ENCODE data around the gene COLEC12. TPM values are rescaled to one million over a fixed set of nuclear protein-coding genes. Genes with fewer than 3 reads are reported as not detected.

Gene COLEC12
- total and polyA plus RNA-seq, 8 donors, result 32.9 to 124 (median 103) TPM

- ATAC-seq (no peak), DNase-seq (no peak)
- no peaks in the 10 kb centered on the region for H3K4me1 ChIP-seq
- H3K4me3 ChIP-seq, result no peak overlapping the region
- H3K36me3 ChIP-seq, result no peaks in the 10 kb centered on the region
- H3K27me3 ChIP-seq, result no peaks in the 10 kb centered on the region
- H3K27ac ChIP-seq, result no peak overlapping the region
- TF ChIP-seq CTCF (IDR thresholded peaks at IDR 0.05), result no peak
- no peaks in the 10 kb centered on the region for H3K9me3 ChIP-seq
- intact Hi-C loops (cut with DNase I), result no loop called here
Measured at GRCh38 chr18:525036-525797, 24.7 kb upstream of the COLEC12 start.

DNA sequence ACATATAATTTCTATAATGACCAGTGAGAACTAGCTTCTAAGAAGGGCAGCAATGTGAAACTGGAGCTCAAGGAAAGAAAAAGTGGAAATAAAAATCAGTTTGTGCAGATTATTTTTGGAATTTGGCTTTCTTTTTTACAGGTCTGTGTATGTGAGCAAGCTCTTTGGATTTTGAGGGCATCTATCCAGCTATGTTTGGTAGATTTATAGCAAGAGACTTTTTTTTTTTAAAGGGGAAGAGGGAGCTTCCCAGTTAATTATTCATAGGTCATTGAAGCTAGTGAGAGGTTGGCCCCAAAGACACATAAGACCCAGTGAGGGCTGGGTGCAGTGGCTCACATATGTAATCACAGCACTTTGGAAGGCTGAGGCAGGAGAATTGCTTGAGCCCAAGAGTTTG lies 24.0 kb upstream of the COLEC12 start:
- TF ChIP-seq CTCF (IDR thresholded peaks at IDR 0.05), result no peak
- no peaks in the 10 kb centered on the region for H3K9me3 ChIP-seq
- H3K4me1 ChIP-seq, result peaks cover 0 to 2% of the 10 kb centered on the region in 2 donors
- H3K36me3 ChIP-seq, result no peaks in the 10 kb centered on the region
- ATAC-seq (peak; percentile 55), DNase-seq (no peak)
- no peak overlapping the region for H3K4me3 ChIP-seq
- no peak overlapping the region for H3K27ac ChIP-seq
- intact Hi-C loops (cut with DNase I), result no loop called here
- no peaks in the 10 kb centered on the region for H3K27me3 ChIP-seq

- Histone ChIP-seq H3K4me3 (no peak overlapping the region), H3K9me3 (no peaks in the 10 kb centered on the region), H3K4me1 (peaks cover 0 to 12% of the 10 kb centered on the region in 2 donors), H3K27me3 (no peaks in the 10 kb centered on the region), H3K36me3 (no peaks in the 10 kb centered on the region), H3K27ac (no peak overlapping the region)
- DNase-seq, result no peak
- no peak for ATAC-seq
- TF ChIP-seq CTCF (IDR thresholded peaks at IDR 0.05), result no peak
- intact Hi-C loops (cut with DNase I), result no loop called here
Measured at GRCh38 chr18:523561-523960, 23.1 kb upstream of the COLEC12 start.

DNA sequence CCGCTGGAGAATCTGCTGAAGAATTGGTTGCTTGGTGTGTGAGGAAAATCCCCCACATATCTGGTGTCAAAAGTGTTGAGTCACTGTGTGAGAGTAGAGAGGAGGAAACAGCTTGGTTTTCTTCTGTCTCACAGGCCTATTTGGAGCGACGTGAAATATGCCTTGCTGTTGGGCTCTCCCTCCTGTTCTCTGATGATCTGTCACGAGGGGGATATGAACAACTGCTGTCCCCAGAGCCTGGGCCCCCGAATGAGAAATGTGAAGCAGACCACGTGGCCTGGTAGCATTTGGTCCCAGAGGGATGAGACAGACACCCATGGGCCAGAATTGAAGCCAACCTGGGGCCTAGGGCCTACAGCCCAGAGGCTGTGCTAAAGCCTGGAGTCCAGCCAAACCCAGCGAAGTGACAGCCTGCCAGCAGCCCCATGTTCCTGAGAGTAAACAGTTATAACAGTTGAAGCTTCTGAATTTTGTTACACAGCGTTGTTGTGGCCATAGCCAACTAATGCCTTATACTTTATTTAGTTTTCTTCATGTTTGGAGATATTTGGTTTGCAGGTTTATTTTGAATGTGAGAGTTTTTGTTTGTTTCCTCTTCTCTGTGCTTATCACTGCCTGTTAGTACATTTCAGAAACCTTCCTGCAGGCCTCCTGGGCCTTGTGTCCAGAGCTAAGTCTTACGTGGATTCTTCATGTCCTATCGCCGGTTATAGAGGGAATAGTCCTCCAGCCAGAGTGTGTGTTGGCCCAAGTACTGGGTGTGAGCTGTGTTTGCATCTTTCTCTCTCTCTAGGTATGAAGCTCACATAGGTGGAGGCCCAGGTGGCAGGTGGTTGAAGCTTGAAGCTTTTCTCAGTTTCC lies 18.7 kb upstream of the COLEC12 start:
- H3K4me1 ChIP-seq, result peaks cover 0 to 14% of the 10 kb centered on the region in 2 donors
- no peak overlapping the region for H3K4me3 ChIP-seq
- no peaks in the 10 kb centered on the region for H3K27me3 ChIP-seq
- peak in 3 of 4 donors; percentile 54 to 77 (median 57) for DNase-seq
- no peaks in the 10 kb centered on the region for H3K36me3 ChIP-seq
- intact Hi-C loops (cut with DNase I), result no loop called here
- TF ChIP-seq CTCF (IDR thresholded peaks at IDR 0.05), result no peak
- H3K27ac ChIP-seq, result peak overlapping the region; percentile 30 to 37
- H3K9me3 ChIP-seq, result no peaks in the 10 kb centered on the region
- ATAC-seq, result peak; percentile 83

DNA sequence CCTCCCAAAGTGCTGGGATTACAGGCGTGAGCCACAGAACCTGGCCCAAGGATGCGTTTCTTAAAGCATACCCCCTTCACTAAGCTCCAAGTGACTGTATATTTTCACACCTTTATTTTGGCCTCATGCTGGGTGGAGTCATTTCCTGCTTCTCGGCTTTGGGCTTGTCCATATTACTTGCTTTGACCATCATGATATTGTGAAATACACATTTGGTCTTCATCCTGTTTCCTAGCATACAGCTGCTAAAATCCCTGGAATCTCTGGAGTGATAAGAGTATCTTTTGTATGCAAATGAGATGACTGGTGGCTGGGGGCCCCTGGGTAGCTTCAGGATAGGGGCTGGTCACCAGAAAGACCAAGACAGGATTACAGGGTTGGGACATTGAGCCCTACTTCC lies 17.6 kb upstream of the COLEC12 start:
- Histone ChIP-seq H3K27me3 (no peaks in the 10 kb centered on the region), H3K4me1 (peaks cover 0 to 14% of the 10 kb centered on the region in 2 donors), H3K27ac (no peak overlapping the region), H3K9me3 (peaks cover 0 to 2% of the 10 kb centered on the region in 2 donors), H3K36me3 (no peaks in the 10 kb centered on the region), H3K4me3 (no peak overlapping the region)
- intact Hi-C loops (cut with DNase I), result no loop called here
- no peak for ATAC-seq
- TF ChIP-seq CTCF (IDR thresholded peaks at IDR 0.05), result no peak
- DNase-seq, result no peak
